ENCODE measurements around the gene CLMP.

- no peak for TF ChIP-seq CTCF (IDR thresholded peaks at IDR 0.05; ENCODE audit: low read depth, low read length, missing input control)
- no peak for TF ChIP-seq REST (IDR thresholded peaks at IDR 0.05)
- TF ChIP-seq YY1 (IDR thresholded peaks at IDR 0.05): no peak
- no peak for TF ChIP-seq RAD21 (IDR thresholded peaks at IDR 0.05)
- TF ChIP-seq JUND (IDR thresholded peaks at IDR 0.05): no peak
- no peak for TF ChIP-seq MAX (IDR thresholded peaks at IDR 0.05)
Observed at GRCh38 chr11:123104697-123105096, 90.4 kb downstream of the CLMP start.
